Measurements from ENCODE around the gene NELFA.

The NELFA gene

GRCh38 chr4:1993169-1993516 lies 15.6 kb downstream of the NELFA start:
- TF ChIP-seq ZFP3 (CRISPR knock-in tag; IDR thresholded peaks at IDR 0.05) (no peak), ZNF565 (CRISPR knock-in tag; conservative IDR thresholded peaks at IDR 0.05; ENCODE audit: low read depth) (no peak), ZC3H10 (CRISPR knock-in tag; IDR thresholded peaks at IDR 0.05) (no peak), TCF4 (CRISPR knock-in tag; IDR thresholded peaks at IDR 0.05; ENCODE audit: borderline replicate concordance) (no peak), RARB (CRISPR knock-in tag; IDR thresholded peaks at IDR 0.05) (no peak), POU6F1 (CRISPR knock-in tag; IDR thresholded peaks at IDR 0.05; ENCODE audit: borderline replicate concordance, low read depth) (no peak), BACH2 (CRISPR knock-in tag; IDR thresholded peaks at IDR 0.05; ENCODE audit: borderline replicate concordance) (no peak), PPARA (CRISPR knock-in tag; IDR thresholded peaks at IDR 0.05; ENCODE audit: borderline replicate concordance) (no peak), PATZ1 (CRISPR knock-in tag; IDR thresholded peaks at IDR 0.05; ENCODE audit: borderline replicate concordance) (no peak), ARNTL (CRISPR knock-in tag; IDR thresholded peaks at IDR 0.05; ENCODE audit: borderline replicate concordance, low read depth) (no peak), ZFP30 (CRISPR knock-in tag; IDR thresholded peaks at IDR 0.05) (no peak), CSDC2 (CRISPR knock-in tag; IDR thresholded peaks at IDR 0.05) (no peak), OSR1 (CRISPR knock-in tag; IDR thresholded peaks at IDR 0.05) (no peak), TOX (CRISPR knock-in tag; IDR thresholded peaks at IDR 0.05; ENCODE audit: borderline replicate concordance) (no peak)
- no peak for ATAC-seq

DNA sequence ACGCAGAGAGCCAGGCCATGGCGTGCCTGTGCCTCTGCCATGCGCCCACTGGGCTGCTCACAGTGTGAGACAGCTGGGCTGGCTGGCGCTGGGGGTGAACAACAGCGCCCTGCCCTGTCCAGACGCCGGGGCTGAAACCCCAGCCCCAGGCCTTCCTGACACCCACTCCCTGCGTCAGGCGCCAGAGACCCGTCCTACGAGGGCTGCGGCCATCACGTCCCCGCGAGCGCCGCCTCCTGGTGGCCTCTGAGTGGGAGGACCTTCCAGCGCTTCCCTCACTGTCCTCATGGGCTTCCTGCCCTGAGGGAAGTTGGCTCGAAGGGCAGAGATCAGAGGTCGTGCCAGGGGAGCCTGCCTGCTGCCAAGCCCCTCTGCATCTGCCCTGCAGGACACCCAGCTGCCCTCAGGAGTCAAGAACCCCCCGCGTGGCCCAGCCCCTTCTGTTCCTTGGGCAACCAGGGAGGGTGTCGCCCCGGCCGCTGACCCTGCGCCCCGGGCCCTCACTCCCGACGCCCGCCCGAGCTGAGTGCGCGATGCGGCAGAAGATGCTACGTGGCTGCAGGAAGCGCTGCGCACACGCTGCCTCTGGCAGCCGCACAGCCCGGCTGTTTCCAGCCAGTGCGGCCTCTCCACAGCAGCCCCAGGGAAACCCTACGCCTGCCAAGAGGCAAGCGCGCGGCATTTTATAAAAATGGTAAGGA lies 16.2 kb downstream of the NELFA start:
- no peak for TF ChIP-seq PATZ1 (CRISPR knock-in tag; IDR thresholded peaks at IDR 0.05; ENCODE audit: borderline replicate concordance)
- TF ChIP-seq OSR1 (CRISPR knock-in tag; IDR thresholded peaks at IDR 0.05): no peak
- no peak for TF ChIP-seq SNAI2 (CRISPR knock-in tag; IDR thresholded peaks at IDR 0.05)
- no peak for TF ChIP-seq ZFP3 (CRISPR knock-in tag; IDR thresholded peaks at IDR 0.05)
- no peak for TF ChIP-seq PPARA (CRISPR knock-in tag; IDR thresholded peaks at IDR 0.05; ENCODE audit: borderline replicate concordance)
- ATAC-seq: peak; percentile 29; the same call in 2 of the 3 replicates

- no peak for ATAC-seq
- TF ChIP-seq ZNF8 (CRISPR knock-in tag; IDR thresholded peaks at IDR 0.05) (no peak), ISL1 (CRISPR knock-in tag; IDR thresholded peaks at IDR 0.05) (no peak), GLIS3 (CRISPR knock-in tag; IDR thresholded peaks at IDR 0.05) (no peak), PATZ1 (CRISPR knock-in tag; IDR thresholded peaks at IDR 0.05; ENCODE audit: borderline replicate concordance) (no peak), ZFP3 (CRISPR knock-in tag; IDR thresholded peaks at IDR 0.05) (no peak), POU6F1 (CRISPR knock-in tag; IDR thresholded peaks at IDR 0.05; ENCODE audit: borderline replicate concordance, low read depth) (no peak), OSR1 (CRISPR knock-in tag; IDR thresholded peaks at IDR 0.05) (no peak), TSHZ2 (CRISPR knock-in tag; IDR thresholded peaks at IDR 0.05) (no peak), ZNF565 (CRISPR knock-in tag; conservative IDR thresholded peaks at IDR 0.05; ENCODE audit: low read depth) (no peak), BACH2 (CRISPR knock-in tag; IDR thresholded peaks at IDR 0.05; ENCODE audit: borderline replicate concordance) (no peak), SNAI2 (CRISPR knock-in tag; IDR thresholded peaks at IDR 0.05) (no peak), ESRRG (CRISPR knock-in tag; IDR thresholded peaks at IDR 0.05) (no peak), CSDC2 (CRISPR knock-in tag; IDR thresholded peaks at IDR 0.05) (no peak), TCF4 (CRISPR knock-in tag; IDR thresholded peaks at IDR 0.05; ENCODE audit: borderline replicate concordance) (no peak), PPARA (CRISPR knock-in tag; IDR thresholded peaks at IDR 0.05; ENCODE audit: borderline replicate concordance) (no peak)
- TF ChIP-seq, protein P1, sequence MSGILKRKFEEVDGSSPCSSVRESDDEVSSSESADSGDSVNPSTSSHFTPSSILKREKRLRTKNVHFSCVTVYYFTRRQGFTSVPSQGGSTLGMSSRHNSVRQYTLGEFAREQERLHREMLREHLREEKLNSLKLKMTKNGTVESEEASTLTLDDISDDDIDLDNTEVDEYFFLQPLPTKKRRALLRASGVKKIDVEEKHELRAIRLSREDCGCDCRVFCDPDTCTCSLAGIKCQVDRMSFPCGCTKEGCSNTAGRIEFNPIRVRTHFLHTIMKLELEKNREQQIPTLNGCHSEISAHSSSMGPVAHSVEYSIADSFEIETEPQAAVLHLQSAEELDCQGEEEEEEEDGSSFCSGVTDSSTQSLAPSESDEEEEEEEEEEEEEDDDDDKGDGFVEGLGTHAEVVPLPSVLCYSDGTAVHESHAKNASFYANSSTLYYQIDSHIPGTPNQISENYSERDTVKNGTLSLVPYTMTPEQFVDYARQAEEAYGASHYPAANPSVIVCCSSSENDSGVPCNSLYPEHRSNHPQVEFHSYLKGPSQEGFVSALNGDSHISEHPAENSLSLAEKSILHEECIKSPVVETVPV (CRISPR knock-in tag; IDR thresholded peaks at IDR 0.05): no peak
Observed at GRCh38 chr4:1991596-1992434, 17.0 kb downstream of the NELFA start.
